HG02610 (cell line): ENCODE data around the gene PAX3.

Experiments used
- ATAC-seq: cut with Tn5 transposase; IDR thresholded peaks from one replicate; pipeline ENCODE4 v1.9.1; 2021; ENCODE audit warnings: mild to moderate bottlenecking, moderate library complexity; ENCODE audit not compliant: unreplicated experiment

PAX3 gene

GRCh38 chr2:222228054-222228453 is 70.7 kb downstream of the PAX3 start:
- ATAC-seq: no peak

- ATAC-seq: no peak
Measured at GRCh38 chr2:222218786-222219185, 80.0 kb downstream of the PAX3 start.

- ATAC-seq: no peak
Measured at GRCh38 chr2:222217712-222218111, 81.1 kb downstream of the PAX3 start.

GRCh38 chr2:222214885-222215284 is 83.9 kb downstream of the PAX3 start:
- ATAC-seq: no peak

- ATAC-seq: no peak
Measured at GRCh38 chr2:222213049-222213448, 85.7 kb downstream of the PAX3 start.

- ATAC-seq: no peak
Measured at GRCh38 chr2:222212571-222212970, 86.2 kb downstream of the PAX3 start.

GRCh38 chr2:222208010-222208690 is 90.6 kb downstream of the PAX3 start:
- no peak for ATAC-seq

- no peak for ATAC-seq
Measured at GRCh38 chr2:222205136-222205535, 93.7 kb downstream of the PAX3 start.

- no peak for ATAC-seq
Measured at GRCh38 chr2:222203041-222203440, 95.8 kb downstream of the PAX3 start.

- no peak for ATAC-seq
Measured at GRCh38 chr2:222196159-222196558, 102.6 kb downstream of the PAX3 start.

- ATAC-seq: no peak
Measured at GRCh38 chr2:222194669-222195068, 104.1 kb downstream of the PAX3 start.

GRCh38 chr2:222193328-222193983 is 105.3 kb downstream of the PAX3 start:
- no peak for ATAC-seq

GRCh38 chr2:222180619-222181018 is 118.2 kb downstream of the PAX3 start:
- no peak for ATAC-seq

- no peak for ATAC-seq
Measured at GRCh38 chr2:222179592-222179991, 119.2 kb downstream of the PAX3 start.

GRCh38 chr2:222178450-222178849 is 120.3 kb downstream of the PAX3 start:
- no peak for ATAC-seq

- no peak for ATAC-seq
Measured at GRCh38 chr2:222176890-222177289, 121.9 kb downstream of the PAX3 start.

GRCh38 chr2:222174450-222174849 is 124.3 kb downstream of the PAX3 start:
- no peak for ATAC-seq

- no peak for ATAC-seq
Measured at GRCh38 chr2:222169346-222169745, 129.5 kb downstream of the PAX3 start.

- no peak for ATAC-seq
Measured at GRCh38 chr2:222167762-222168161, 131.0 kb downstream of the PAX3 start.

- ATAC-seq: no peak
Measured at GRCh38 chr2:222160944-222161343, 137.9 kb downstream of the PAX3 start.

GRCh38 chr2:222160125-222160524 is 138.7 kb downstream of the PAX3 start:
- ATAC-seq: no peak

GRCh38 chr2:222159221-222159620 is 139.6 kb downstream of the PAX3 start:
- ATAC-seq: no peak
